Activated CD8-positive, alpha-beta T cell treated with anti-CD3 and anti-CD28 coated beads, Interleukin-2, amount 10 ng/mL, durations not matched to agents 7 days and 5 days (primary cell): ENCODE results near the gene LAD1. TPM values are rescaled to one million over a fixed set of nuclear protein-coding genes. Genes with fewer than 3 reads are reported as not detected.
A peak's percentile ranks its signal among the peaks of the same experiment; 100 is the strongest.

ENCODE experiments used
- ATAC-seq: fragments of 150-1000 bp; cut with Tn5 transposase; one replicate; pipeline ENCODE4 v1.10.0; 2021; ENCODE audit warnings: moderate library complexity
- CTCF ChIA-PET: fragments of 350-600 bp; sonication (Branson Sonifier 250); formaldehyde crosslinking; loops from one replicate; lab custom pipeline; 2021; ENCODE audit warnings: antibody characterized with exemption; lab: Charles Lee
- POLR2A ChIA-PET: fragments of 350-600 bp; sonication (Branson Sonifier 250); formaldehyde crosslinking; loops from one replicate; lab custom pipeline; 2021; ENCODE audit warnings: antibody characterized with exemption; lab: Charles Lee
- DNase-seq: peaks from one replicate; pipeline ENCODE4 v3.0.0-alpha.2; 2020
- H3K27ac Mint-ChIP-seq: one replicate; pipeline ENCODE4 v1.8.0; 2021; ENCODE audit warnings: mild to moderate bottlenecking, mixed read lengths
- H3K27me3 Mint-ChIP-seq: one replicate; pipeline ENCODE4 v1.8.0; 2021; ENCODE audit warnings: low read depth, mixed read lengths
- H3K36me3 Mint-ChIP-seq: one replicate; pipeline ENCODE4 v1.8.0; 2021; ENCODE audit warnings: low read depth, mixed read lengths
- H3K4me1 Mint-ChIP-seq: one replicate; pipeline ENCODE4 v1.8.0; 2021; ENCODE audit warnings: low read depth, mixed read lengths
- H3K4me3 Mint-ChIP-seq: one replicate; pipeline ENCODE4 v1.8.0; 2021; ENCODE audit warnings: mild to moderate bottlenecking, mixed read lengths
- H3K9me3 Mint-ChIP-seq: one replicate; pipeline ENCODE4 v1.8.0; 2022; ENCODE audit warnings: mixed read lengths; ENCODE audit not compliant: insufficient read depth
- total RNA-seq, 2 experiments: library from RNA; stranded (reverse); gene quantifications; one replicate each; pipeline ENCODE4 v1.2.3, GENCODE V29; 2021

Gene LAD1
- total RNA-seq: not detected

GRCh38 chr1:201399018-201399351 is at the start of gene LAD1:
LAD1 (minus strand) TSS chr1:201399324; CDS start chr1:201399306, 18 bp downstream.
- H3K27me3 Mint-ChIP-seq: peaks cover 36% of the 10 kb centered on the region
- H3K36me3 Mint-ChIP-seq: no peaks in the 10 kb centered on the region
- H3K4me3 Mint-ChIP-seq: no peak within 1 kb of the TSS
- ChIA-PET CTCF (no interaction called here), POLR2A (no interaction called here)
- H3K4me1 Mint-ChIP-seq: no peaks in the 10 kb centered on the region
- no peaks in the 10 kb centered on the region for H3K9me3 Mint-ChIP-seq
- DNase-seq (no peak), ATAC-seq (no peak)
- H3K27ac Mint-ChIP-seq: no peak within 1 kb of the TSS

- no peak overlapping the region for H3K4me3 Mint-ChIP-seq
- ATAC-seq: peak; percentile 98
- H3K27me3 Mint-ChIP-seq: peaks cover 11% of the 10 kb centered on the region
- ChIA-PET CTCF (interaction anchor here (1.1 to 9.5 kb wide), 13 partner anchors 9 to 400 kb away, joined by 3 to 176 read pairs (median 11); partner anchors contain the start of genes CSRP1 and PHLDA3), POLR2A (interaction anchor here (1.1 to 1.7 kb wide), 5 partner anchors 13 to 63 kb away, joined by 3 to 6 read pairs (median 4); no protein-coding TSS in a partner anchor)
- peak; percentile 82 for DNase-seq
- no peak overlapping the region for H3K27ac Mint-ChIP-seq
- H3K36me3 Mint-ChIP-seq: no peaks in the 10 kb centered on the region
- H3K4me1 Mint-ChIP-seq: peaks cover 19% of the 10 kb centered on the region
- H3K9me3 Mint-ChIP-seq: no peaks in the 10 kb centered on the region
These were observed 49.1 kb upstream of the LAD1 start for GRCh38 chr1:201447903-201448871.

- Mint-ChIP-seq H3K27me3 (peaks cover 29% of the 10 kb centered on the region), H3K4me1 (peaks cover 12% of the 10 kb centered on the region), H3K36me3 (no peaks in the 10 kb centered on the region), H3K9me3 (no peaks in the 10 kb centered on the region), H3K27ac (no peak overlapping the region), H3K4me3 (no peak overlapping the region)
- DNase-seq (no peak), ATAC-seq (no peak)
- CTCF ChIA-PET: interaction anchor here (3.2 to 9.5 kb wide), 4 partner anchors 9 to 68 kb away, joined by 16 to 176 read pairs (median 96); partner anchors contain the start of gene CSRP1
- POLR2A ChIA-PET: no interaction called here
These were observed 46.2 kb upstream of the LAD1 start for GRCh38 chr1:201445310-201445709.

- ATAC-seq (no peak), DNase-seq (no peak)
- H3K4me1 Mint-ChIP-seq: peaks cover 12% of the 10 kb centered on the region
- ChIA-PET CTCF (interaction anchor here (1.1 to 8.2 kb wide), 3 partner anchors 10 to 68 kb away, joined by 3 to 176 read pairs (median 4); no protein-coding TSS in a partner anchor), POLR2A (no interaction called here)
- H3K27me3 Mint-ChIP-seq: peaks cover 29% of the 10 kb centered on the region
- H3K9me3 Mint-ChIP-seq: no peaks in the 10 kb centered on the region
- H3K36me3 Mint-ChIP-seq: no peaks in the 10 kb centered on the region
- no peak overlapping the region for H3K27ac Mint-ChIP-seq
- no peak overlapping the region for H3K4me3 Mint-ChIP-seq
These were observed 45.7 kb upstream of the LAD1 start for GRCh38 chr1:201444792-201445191.

- DNase-seq (no peak), ATAC-seq (no peak)
- no peaks in the 10 kb centered on the region for H3K9me3 Mint-ChIP-seq
- H3K36me3 Mint-ChIP-seq: no peaks in the 10 kb centered on the region
- ChIA-PET POLR2A (no interaction called here), CTCF (interaction anchor here (1.1 to 8.2 kb wide), 4 partner anchors 9 to 69 kb away, joined by 3 to 176 read pairs (median 12); no protein-coding TSS in a partner anchor)
- H3K4me3 Mint-ChIP-seq: no peak overlapping the region
- peaks cover 12% of the 10 kb centered on the region for H3K4me1 Mint-ChIP-seq
- peaks cover 30% of the 10 kb centered on the region for H3K27me3 Mint-ChIP-seq
- no peak overlapping the region for H3K27ac Mint-ChIP-seq
These were observed 44.6 kb upstream of the LAD1 start for GRCh38 chr1:201443747-201444146.

GRCh38 chr1:201436969-201437368 is 37.8 kb upstream of the LAD1 start:
- Mint-ChIP-seq H3K27ac (no peak overlapping the region), H3K36me3 (no peaks in the 10 kb centered on the region), H3K4me1 (peaks cover 5% of the 10 kb centered on the region), H3K9me3 (no peaks in the 10 kb centered on the region), H3K27me3 (peaks cover 28% of the 10 kb centered on the region), H3K4me3 (no peak overlapping the region)
- POLR2A ChIA-PET: no interaction called here
- ATAC-seq: no peak
- DNase-seq: no peak
- CTCF ChIA-PET: interaction anchor here (1.0 to 6.2 kb wide), 7 partner anchors 10 to 75 kb away, joined by 3 to 47 read pairs (median 14); partner anchors contain the start of gene PHLDA3

- Mint-ChIP-seq H3K4me3 (no peak overlapping the region), H3K27me3 (peaks cover 23% of the 10 kb centered on the region), H3K9me3 (no peaks in the 10 kb centered on the region), H3K27ac (no peak overlapping the region), H3K36me3 (no peaks in the 10 kb centered on the region), H3K4me1 (peaks cover 5% of the 10 kb centered on the region)
- CTCF ChIA-PET: interaction anchor here (0.7 to 6.2 kb wide), 15 partner anchors 11 to 266 kb away, joined by 3 to 47 read pairs (median 4); partner anchors contain the start of gene PHLDA3
- ATAC-seq (no peak), DNase-seq (no peak)
- POLR2A ChIA-PET: no interaction called here
These were observed 37.3 kb upstream of the LAD1 start for GRCh38 chr1:201436393-201436792.

- H3K27ac Mint-ChIP-seq: no peak overlapping the region
- ATAC-seq (no peak), DNase-seq (no peak)
- peaks cover 23% of the 10 kb centered on the region for H3K27me3 Mint-ChIP-seq
- H3K4me3 Mint-ChIP-seq: no peak overlapping the region
- CTCF ChIA-PET: interaction anchor here (1.7 to 6.2 kb wide), 3 partner anchors 8 to 78 kb away, joined by 6 to 47 read pairs (median 10); no protein-coding TSS in a partner anchor
- H3K36me3 Mint-ChIP-seq: no peaks in the 10 kb centered on the region
- no peaks in the 10 kb centered on the region for H3K9me3 Mint-ChIP-seq
- peaks cover 5% of the 10 kb centered on the region for H3K4me1 Mint-ChIP-seq
- POLR2A ChIA-PET: interaction anchor here (1.4 kb wide), 1 partner anchor 14 kb away, joined by 6 read pairs; no protein-coding TSS in a partner anchor
These were observed 35.1 kb upstream of the LAD1 start for GRCh38 chr1:201434266-201434665.

GRCh38 chr1:201433609-201434008 is 34.5 kb upstream of the LAD1 start:
- Mint-ChIP-seq H3K4me3 (no peak overlapping the region), H3K36me3 (no peaks in the 10 kb centered on the region), H3K27ac (no peak overlapping the region), H3K4me1 (peaks cover 5% of the 10 kb centered on the region), H3K27me3 (peaks cover 23% of the 10 kb centered on the region), H3K9me3 (no peaks in the 10 kb centered on the region)
- DNase-seq (no peak), ATAC-seq (no peak)
- ChIA-PET CTCF (interaction anchor here (0.6 to 6.2 kb wide), 5 partner anchors 9 to 1006 kb away, joined by 3 to 47 read pairs (median 10); no protein-coding TSS in a partner anchor), POLR2A (no interaction called here)

GRCh38 chr1:201430776-201431175 is 31.7 kb upstream of the LAD1 start:
- Mint-ChIP-seq H3K9me3 (no peaks in the 10 kb centered on the region), H3K36me3 (no peaks in the 10 kb centered on the region), H3K27me3 (peaks cover 15% of the 10 kb centered on the region), H3K4me3 (no peak overlapping the region), H3K27ac (no peak overlapping the region), H3K4me1 (peaks cover 19% of the 10 kb centered on the region)
- ChIA-PET POLR2A (no interaction called here), CTCF (interaction anchor here (6.2 kb wide), 1 partner anchor 82 kb away, joined by 47 read pairs; no protein-coding TSS in a partner anchor)
- ATAC-seq: no peak
- no peak for DNase-seq

GRCh38 chr1:201429736-201430501 is 30.8 kb upstream of the LAD1 start:
- POLR2A ChIA-PET: no interaction called here
- no peak for ATAC-seq
- CTCF ChIA-PET: no interaction called here

More at GRCh38 chr1:201429736-201430501, 30.8 kb upstream of the LAD1 start:
- DNase-seq: no peak
- Mint-ChIP-seq H3K4me3 (no peak overlapping the region), H3K36me3 (no peaks in the 10 kb centered on the region), H3K9me3 (no peaks in the 10 kb centered on the region), H3K27ac (no peak overlapping the region), H3K4me1 (peaks cover 17% of the 10 kb centered on the region), H3K27me3 (peaks cover 15% of the 10 kb centered on the region)
